NCI-H1694 treated with DMSO at 0.1 percent for 48 hours (cell line): ENCODE results near the gene NPRL2.

Experiments used
- DNase-seq: peaks from one replicate; lab custom pipeline; 2025; lab: John Stamatoyannopoulos, UW

NPRL2 gene

DNA sequence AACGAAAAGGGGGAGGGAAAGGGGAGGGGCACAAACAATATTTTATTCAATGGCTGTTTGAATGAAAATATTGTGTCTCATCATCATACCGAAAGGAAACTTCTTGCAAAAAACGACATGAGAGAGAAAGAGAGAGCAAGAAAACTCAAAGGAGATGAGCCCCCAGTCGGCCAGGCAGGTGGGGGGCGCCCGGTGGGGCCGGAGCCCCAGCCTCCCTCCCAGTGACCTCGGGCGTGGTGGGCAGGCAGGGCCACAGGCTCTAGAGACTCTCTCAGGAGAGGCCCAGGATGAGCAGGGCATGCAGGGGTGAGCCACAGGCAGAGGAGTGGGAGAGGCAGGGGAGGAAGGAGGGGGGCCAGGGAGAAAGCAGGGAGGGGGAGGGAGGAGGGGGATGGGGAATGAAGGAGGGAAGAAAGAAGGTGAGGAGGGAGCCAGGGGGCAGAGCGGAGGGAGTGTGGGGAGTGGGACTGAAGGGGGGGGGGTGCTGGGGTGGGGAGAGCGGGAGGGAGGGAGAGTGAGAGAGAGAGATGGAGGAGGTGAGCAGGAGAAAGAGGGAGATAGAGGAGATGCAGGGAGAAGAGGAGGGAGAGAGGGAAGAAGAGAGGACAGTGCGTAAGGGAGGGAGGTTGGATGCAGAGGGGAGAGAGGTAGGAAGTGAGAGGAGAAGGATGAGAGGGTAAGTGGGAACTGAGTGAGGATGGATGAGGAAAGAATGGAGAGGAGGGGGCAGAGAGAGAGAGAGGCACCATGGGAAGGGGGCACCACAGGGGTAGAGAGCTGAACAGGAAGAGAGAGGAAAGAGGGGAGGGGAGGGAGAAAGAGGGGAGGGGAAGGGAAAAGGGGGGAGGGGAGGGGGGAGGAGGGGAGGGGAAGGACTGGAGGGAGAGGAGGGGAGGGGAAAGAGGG, 22.8 kb upstream of the NPRL2 start:
- no peak for DNase-seq

DNA sequence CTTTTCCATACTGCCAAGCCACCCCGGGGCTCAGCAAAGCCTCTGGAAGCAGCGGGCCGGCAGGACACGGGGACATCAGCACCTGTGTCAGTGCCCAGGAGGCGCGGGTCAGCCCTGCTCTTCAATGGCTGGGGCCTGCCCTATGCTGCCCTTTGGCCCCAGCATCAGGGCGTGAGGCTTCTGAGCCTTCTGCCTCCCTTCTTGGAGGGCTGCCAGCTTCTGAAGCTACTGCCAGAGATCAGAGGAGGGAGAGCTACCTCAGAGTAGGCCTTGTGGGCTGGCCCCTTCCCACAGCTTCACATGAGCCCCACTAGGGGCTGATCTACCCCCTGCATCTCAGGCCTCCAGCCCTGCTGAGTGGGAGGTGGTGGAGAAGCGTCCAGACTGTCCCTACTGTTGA, 21.8 kb upstream of the NPRL2 start:
- DNase-seq: no peak

- no peak for DNase-seq
Observed at GRCh38 chr3:50371133-50371685, 20.6 kb upstream of the NPRL2 start.

- DNase-seq: peak; percentile 24
Observed at GRCh38 chr3:50370594-50370993, 20.0 kb upstream of the NPRL2 start.

DNA sequence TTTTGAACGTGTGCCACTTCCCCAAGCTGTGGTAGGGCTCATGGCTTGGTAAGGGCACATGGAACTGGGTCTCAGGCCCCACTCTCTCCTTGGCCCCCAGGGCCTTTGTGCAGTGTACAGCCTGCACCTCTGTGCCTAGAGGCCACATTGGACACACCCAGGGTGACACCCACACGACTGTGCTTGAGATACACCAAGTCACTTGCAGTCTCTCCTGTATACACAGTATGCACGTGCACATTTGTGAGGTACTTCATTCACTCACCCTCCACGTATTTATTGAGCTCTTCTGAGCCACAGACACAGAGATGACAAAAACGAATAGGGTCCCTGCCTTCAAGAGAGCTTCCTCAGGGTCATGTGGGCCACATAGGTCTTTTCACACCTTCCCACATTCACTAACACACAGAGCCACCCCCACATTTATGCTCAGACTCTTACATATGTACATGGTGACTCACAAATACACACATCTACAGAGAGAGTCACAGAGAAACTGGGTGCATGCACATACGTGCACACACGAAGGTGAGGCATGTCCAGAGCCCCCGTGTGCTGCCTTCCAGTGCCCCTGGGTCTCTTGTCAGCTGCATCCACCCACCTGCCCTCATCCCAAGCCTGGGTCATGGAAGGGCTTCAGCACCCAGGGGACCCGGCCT, 18.6 kb upstream of the NPRL2 start:
- DNase-seq: peak; percentile 11

DNA sequence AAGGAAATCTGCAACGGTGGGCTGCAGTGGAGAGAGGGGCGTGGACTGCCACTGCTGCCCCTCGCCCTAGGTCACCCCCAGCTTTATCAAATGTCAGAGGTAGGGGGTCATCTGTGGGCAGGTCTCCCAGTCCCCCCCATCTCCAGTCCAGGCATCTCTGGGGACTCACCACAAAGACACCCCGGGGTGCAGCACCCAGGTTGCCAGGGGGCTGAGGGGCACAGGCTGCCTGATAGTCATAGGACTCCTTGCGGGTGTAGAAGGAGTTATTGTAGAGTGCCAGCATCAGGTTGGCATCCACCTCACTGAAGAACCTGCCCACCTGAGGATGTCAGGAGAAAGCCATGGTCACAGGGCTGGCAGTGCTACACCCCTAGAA, 15.3 kb upstream of the NPRL2 start:
- DNase-seq: no peak

DNA sequence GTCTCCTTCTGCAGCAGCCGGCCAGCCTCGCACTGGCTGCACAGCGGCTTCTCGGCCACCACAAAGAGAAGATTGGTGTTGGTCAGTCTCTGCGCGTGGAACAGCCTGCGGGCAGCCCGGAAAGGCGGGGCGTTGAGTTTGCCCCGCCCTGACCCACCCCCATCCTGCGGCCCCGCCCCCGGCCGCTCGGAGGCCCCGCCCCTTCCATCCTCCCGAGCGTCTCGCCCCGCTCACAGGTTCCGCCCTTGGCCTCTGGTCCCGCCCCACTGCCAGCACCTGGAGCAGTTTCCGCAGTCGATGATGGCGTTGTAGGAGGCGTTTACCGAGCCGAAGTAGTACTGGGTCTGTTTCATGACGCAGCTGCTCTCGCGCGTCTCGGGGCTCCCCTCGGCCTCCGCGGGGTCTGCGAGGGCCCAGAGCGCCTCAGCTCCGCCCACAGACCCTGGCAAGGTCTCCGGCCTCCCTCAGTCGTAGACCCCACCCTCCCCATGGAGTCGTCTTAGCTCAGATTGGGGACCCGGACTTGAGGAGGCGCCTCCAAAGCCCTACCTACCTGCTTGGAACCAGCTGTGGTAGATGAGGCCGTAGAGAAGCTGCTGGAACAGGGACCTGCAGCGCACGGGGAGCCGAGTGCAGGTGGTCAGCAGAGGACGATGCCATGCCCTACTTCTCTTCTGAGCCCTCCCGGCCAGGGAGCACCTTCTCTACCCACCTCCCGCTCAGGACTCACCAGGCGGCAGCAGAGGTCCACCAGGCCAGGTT, 14.7 kb upstream of the NPRL2 start:
- DNase-seq: no peak

- no peak for DNase-seq
Observed at GRCh38 chr3:50364573-50365079, 14.1 kb upstream of the NPRL2 start.

DNA sequence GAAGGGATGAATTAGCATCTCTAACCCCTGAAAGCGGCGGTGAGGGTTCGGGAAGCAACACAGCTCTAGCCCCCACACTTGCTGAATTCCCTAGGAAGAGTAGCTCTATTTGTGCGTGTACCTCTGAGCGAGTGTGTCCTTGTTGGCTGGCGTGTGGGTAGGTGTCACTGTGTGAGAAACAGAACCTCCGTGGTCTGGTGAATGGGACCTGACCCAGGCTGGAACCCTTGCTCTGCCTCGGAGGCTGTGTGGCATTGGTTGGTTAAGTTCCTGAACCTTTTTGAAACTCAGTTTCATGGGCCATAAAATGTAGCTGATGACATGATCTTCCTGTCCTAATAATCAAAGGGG, 9.2 kb upstream of the NPRL2 start:
- DNase-seq: no peak

GRCh38 chr3:50358911-50359759, 8.6 kb upstream of the NPRL2 start, which contains the start of gene TMEM115:
TMEM115 (minus strand) TSS chr3:50359521; CDS start chr3:50359063, 458 bp downstream.
- DNase-seq: peak; percentile 85

DNA sequence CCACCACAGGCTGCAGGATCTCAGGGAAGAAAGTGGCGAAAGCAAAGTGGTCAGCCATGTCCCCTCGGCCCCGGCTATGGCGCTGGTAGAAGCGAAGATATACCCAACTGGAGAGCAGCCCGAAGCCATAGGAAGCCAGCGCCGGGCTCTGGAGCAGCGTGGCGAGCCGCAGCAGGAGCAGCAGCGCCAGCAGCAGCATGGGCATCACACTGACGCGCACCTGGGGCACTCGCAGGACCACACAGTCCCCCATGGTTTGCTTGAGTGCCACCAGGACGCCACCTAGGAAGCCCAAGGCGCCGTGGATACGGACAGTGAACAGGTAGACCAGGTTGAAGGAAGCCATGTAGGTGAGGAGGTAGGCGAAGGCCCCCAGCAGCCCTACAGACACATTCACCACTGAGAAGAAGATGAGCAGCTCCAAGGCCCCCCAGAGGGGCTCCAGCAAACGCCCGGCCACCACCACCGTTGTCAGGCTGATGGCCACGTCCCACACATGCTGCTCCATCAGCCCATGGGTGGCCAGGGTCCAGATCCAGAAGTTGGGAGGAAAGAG, 7.9 kb upstream of the NPRL2 start:
- no peak for DNase-seq

GRCh38 chr3:50357481-50357880, 6.9 kb upstream of the NPRL2 start:
- no peak for DNase-seq

DNA sequence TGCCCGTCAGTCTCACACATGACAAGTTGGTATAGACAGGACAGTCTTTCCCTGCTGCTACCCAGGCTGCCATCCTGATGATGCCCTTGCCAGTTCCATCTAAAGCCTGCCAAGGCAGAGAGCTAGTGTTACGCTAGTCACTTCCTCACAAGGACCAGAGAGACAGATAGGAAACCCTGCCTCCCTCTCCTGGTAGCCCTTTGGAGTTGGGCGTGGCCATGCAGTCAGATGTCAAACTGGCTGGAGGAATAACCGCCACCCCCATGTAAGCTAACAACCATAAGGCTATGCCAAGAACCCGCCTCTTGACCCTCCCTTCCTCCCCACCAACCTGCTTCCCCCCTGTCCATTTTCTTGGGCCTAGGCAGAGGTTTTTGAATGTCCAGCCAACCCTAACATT, 6.0 kb upstream of the NPRL2 start:
- DNase-seq: no peak

DNA sequence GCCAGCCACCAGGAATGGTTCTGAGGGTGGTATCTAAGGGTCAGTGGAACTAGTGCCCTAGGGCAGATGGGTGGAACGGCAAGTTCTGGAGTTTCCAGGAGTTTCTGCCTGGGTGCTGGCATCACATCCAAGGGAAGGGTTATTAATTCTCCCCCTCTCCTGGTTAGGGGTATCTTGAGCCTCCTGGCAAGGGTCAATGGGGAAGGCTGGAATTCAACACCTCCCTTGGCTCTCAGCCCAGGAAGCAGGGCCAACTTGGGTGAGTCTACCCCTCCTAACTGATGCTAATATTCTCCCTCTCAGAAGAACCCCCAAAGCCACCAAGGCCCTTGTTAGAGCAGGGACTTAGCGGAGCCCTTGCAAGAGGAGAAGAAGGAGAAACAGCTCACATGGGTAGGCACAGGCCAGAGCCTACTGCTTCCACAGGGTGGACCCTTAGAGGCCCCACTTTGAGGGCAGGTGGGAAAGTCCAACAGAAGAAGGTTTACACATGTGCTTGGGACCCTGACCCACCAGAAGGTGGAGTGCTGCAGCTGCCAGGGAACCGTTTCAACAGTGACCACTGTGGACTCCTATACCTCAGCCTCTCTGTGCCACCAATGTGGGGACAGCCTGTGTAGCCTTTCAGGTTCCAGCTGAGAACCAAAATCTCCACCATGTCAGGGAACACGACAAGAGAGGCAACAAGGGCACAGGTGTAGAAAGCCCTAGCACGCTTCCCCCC, 5.4 kb upstream of the NPRL2 start:
- no peak for DNase-seq

GRCh38 chr3:50354850-50355249, 4.3 kb upstream of the NPRL2 start:
- DNase-seq: no peak

- no peak for DNase-seq
Observed at GRCh38 chr3:50354186-50354764, 3.7 kb upstream of the NPRL2 start.

DNA sequence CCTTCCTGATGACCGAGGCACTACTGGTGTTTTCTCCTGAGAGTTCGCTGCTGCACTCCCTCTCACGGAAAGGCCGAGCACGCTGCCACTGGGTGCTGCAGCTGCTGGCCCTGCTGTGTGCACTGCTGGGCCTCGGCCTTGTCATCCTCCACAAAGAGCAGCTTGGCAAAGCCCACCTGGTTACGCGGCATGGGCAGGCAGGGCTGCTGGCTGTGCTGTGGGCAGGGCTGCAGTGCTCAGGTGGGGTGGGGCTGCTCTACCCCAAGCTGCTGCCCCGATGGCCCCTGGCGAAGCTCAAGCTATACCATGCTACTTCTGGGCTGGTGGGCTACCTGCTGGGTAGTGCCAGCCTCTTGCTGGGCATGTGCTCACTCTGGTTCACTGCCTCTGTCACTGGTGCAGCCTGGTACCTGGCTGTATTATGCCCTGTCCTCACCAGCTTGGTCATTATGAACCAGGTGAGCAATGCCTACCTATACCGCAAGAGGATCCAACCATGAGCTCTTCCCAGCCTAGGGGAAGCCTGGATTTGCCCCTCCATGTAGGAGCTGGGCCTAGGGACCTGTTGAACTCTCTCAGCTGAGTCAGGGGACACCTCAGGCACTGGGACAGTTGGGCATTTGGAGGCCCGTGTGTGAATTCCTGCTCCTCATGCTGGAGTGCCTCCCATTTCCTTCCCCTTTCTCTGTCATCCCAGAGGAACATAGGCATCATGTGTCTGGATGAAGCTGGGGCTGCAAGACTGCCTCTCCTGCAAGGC, 2.9 kb upstream of the NPRL2 start:
- no peak for DNase-seq

GRCh38 chr3:50352781-50353180, 2.2 kb upstream of the NPRL2 start:
- no peak for DNase-seq

- DNase-seq: no peak
Observed at GRCh38 chr3:50351323-50351697, 735 bp upstream of the NPRL2 start.
